Measurements from ENCODE around the gene CT47A7.
"Not testable (repeated sequence)": the region's sequence is repeated elsewhere in the genome, so short reads cannot be mapped to it uniquely, and the experiment has no call there.

The CT47A7 gene

DNA sequence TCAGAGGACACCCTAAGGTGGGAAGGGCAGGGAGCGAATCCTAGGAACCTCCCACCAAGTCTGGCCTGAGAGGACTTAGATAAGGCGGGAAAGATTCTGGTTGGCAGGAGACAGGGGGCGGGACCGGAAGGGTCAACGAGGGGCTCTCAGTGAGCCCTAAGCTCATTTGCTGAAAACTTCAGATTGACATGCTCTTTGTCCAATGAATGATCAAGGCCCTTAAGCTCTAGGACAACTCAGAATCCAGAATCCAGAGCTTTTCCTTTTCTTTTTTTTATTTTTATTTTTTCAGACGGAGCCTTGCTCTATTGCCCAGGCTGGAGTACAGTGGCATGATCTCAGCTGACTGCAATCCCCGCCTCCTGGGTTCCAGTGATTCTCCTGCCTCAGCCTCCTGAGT is at the start of gene CT47A7:
Gene CT47A7, minus strand, starts transcription at position 101 of the 400 bp plus-strand sequence. CDS start 255 bp downstream, outside the sequence.
- not testable (repeated sequence) for H3K4me1 Mint-ChIP-seq (ENCODE audit: low read depth); H3K36me3 Mint-ChIP-seq (ENCODE audit: low read depth); H3K27me3 Mint-ChIP-seq; H3K27ac Mint-ChIP-seq; H3K4me3 Mint-ChIP-seq; H3K9me3 Mint-ChIP-seq

GRCh38 chrX:121000589-121000988 is 44.2 kb upstream of the CT47A7 start:
- Mint-ChIP-seq H3K4me1 (ENCODE audit: low read depth) (no peaks in the 10 kb centered on the region), H3K36me3 (ENCODE audit: low read depth) (no peaks in the 10 kb centered on the region), H3K27ac (no peak overlapping the region), H3K9me3 (no peaks in the 10 kb centered on the region), H3K27me3 (no peaks in the 10 kb centered on the region), H3K4me3 (no peak overlapping the region)

GRCh38 chrX:120999413-120999812 is 43.0 kb upstream of the CT47A7 start:
- Mint-ChIP-seq H3K4me3 (no peak overlapping the region), H3K36me3 (ENCODE audit: low read depth) (no peaks in the 10 kb centered on the region), H3K27ac (no peak overlapping the region), H3K9me3 (no peaks in the 10 kb centered on the region), H3K27me3 (peaks cover 3% of the 10 kb centered on the region), H3K4me1 (ENCODE audit: low read depth) (no peaks in the 10 kb centered on the region)

DNA sequence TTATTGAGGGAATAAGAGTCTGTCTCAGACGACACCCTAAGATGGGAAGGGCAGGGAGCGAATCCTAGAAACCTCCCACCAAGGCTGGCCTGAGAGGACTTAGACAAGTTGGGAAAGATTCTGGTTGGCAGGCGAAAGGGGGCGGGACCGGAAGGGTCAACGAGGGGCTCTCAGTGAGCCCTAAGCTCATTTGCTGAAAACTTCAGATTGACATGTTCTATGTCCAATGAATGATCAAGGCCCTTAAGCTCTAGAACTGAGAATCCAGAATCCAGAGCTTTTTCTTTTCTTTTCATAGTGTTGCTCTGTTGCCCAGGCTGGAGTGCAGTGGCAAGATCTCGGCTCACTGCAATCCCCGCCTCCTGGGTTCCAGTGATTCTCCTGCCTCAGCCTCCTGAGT is 29.3 kb upstream of the CT47A7 start, which contains the start of gene CT47A1:
Gene CT47A1, minus strand, starts transcription at position 101 of the 400 bp plus-strand sequence. CDS start 231 bp downstream, outside the sequence.
- H3K27ac Mint-ChIP-seq; H3K27me3 Mint-ChIP-seq; H3K4me1 Mint-ChIP-seq (ENCODE audit: low read depth): not testable (repeated sequence)

More for the DNA sequence above, 29.3 kb upstream of the CT47A7 start, which contains the start of gene CT47A1:
- H3K9me3 Mint-ChIP-seq; H3K4me3 Mint-ChIP-seq; H3K36me3 Mint-ChIP-seq (ENCODE audit: low read depth): not testable (repeated sequence)
